ENCODE data around the gene CASR.

Gene CASR

DNA sequence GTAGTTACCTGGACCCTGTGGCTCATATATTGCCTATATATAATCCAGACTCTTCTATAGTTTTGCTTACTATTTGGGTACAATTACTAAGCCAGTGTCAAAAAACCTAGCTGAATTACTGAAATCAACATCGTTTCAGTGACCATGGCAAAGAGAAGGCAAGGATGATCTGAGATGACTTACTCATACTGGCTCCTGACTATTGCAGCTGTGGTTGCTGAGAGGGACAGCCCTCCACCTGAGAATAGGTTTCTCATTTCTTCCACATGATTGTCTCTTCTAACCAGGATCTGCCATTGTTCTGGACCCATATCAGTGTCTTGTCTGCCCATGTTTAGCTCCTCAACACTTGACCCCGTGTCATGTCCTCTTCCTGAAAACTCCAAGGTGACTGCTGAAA, 30.2 kb downstream of the CASR start:
- TF ChIP-seq, protein P1, sequence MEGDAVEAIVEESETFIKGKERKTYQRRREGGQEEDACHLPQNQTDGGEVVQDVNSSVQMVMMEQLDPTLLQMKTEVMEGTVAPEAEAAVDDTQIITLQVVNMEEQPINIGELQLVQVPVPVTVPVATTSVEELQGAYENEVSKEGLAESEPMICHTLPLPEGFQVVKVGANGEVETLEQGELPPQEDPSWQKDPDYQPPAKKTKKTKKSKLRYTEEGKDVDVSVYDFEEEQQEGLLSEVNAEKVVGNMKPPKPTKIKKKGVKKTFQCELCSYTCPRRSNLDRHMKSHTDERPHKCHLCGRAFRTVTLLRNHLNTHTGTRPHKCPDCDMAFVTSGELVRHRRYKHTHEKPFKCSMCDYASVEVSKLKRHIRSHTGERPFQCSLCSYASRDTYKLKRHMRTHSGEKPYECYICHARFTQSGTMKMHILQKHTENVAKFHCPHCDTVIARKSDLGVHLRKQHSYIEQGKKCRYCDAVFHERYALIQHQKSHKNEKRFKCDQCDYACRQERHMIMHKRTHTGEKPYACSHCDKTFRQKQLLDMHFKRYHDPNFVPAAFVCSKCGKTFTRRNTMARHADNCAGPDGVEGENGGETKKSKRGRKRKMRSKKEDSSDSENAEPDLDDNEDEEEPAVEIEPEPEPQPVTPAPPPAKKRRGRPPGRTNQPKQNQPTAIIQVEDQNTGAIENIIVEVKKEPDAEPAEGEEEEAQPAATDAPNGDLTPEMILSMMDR (IDR thresholded peaks at IDR 0.05; ENCODE audit: low read depth, low read length) = no peak
- DNase-seq (ENCODE audit: low read depth in 2 of 2) = no peak
- H3K4me3 ChIP-seq (replicated peaks in 1 of 2; ENCODE audit: low read depth in 2 of 2, low read length in 2 of 2) = no peak overlapping the region

DNA sequence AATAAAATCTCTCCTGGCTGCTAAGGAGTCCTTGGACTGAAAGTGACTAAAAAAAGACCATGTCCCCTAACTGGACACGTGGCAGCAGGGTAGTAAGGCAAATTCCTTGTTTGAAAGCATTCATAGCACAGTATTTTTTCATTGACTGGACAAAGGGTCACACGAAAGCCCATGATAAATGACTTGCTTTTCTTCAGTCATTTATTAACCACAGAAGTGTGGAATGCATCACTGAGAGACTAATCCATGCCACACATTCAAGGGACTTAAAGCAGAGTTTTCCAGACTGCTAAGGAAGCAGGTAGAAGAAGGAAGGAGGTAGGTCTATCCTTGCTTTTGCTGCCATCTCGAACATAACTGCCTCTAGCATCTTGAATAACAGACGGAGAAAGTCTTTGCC, 31.2 kb downstream of the CASR start:
- H3K4me3 ChIP-seq (replicated peaks in 1 of 2; ENCODE audit: low read depth in 2 of 2, low read length in 2 of 2) = no peak overlapping the region
- TF ChIP-seq, protein P1 (IDR thresholded peaks at IDR 0.05; ENCODE audit: low read depth, low read length) = no peak
- DNase-seq (ENCODE audit: low read depth in 2 of 2) = no peak

DNA sequence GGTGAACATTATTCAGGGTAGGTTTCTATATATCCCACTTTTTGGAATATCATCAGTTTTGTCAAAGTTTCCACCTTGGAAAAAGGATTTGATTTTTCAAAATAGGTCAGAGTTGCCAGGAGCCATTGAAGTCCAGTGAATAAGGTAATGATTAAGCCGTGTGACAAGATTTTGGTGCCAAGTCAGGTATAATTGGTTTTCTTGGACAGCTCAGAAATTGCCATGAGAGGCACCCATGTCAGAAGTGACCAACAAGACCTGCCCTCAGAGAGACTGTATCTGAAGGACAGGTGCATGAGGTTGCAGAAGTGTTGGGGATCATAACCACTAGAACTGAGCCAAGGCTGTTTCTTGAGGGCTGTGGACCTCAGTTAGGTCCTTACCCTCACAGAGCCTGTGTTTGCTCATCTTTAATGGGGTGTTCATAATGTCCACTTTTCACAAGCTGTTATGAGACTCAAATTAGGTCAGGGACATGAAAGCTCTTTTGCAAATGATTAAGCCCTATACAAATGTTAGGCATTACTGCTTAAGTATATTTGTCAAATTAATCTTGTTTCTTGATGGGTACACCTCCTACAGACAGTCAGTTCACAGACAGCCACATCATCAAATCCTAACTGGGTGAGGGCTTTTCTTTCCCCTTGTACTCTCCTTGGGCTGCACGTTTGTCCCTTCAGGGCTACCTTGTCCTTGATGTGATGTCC, 32.3 kb downstream of the CASR start:
- no peak for DNase-seq (ENCODE audit: low read depth in 2 of 2)
- TF ChIP-seq, protein P1 (IDR thresholded peaks at IDR 0.05; ENCODE audit: low read depth, low read length) = no peak

DNA sequence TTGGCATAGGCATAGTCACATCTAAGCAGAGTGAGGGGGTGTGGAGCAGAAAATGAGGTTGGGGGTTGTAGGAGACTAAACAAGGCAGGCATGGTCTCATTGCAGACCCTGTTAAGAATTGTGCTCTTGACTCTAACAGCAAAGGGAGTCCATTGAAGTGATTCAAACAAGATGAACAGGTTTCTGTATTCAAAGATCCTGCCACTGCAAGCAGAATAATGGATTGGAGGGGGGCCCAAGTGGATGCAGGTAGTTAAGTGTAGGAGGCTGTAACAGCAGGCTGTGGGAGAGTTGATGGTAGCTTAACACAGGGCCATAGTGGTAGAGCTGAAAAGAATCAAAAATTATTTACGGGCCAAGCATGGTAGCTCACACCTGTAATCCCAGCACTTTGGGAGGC, 34.4 kb downstream of the CASR start:
- no peak for DNase-seq (ENCODE audit: low read depth in 2 of 2)
- H3K4me3 ChIP-seq (replicated peaks in 1 of 2; ENCODE audit: low read depth in 2 of 2, low read length in 2 of 2) = no peak overlapping the region
- TF ChIP-seq, protein P1 (IDR thresholded peaks at IDR 0.05; ENCODE audit: low read depth, low read length) = no peak

More for the DNA sequence above, 32.3 kb downstream of the CASR start:
- H3K4me3 ChIP-seq (replicated peaks in 1 of 2; ENCODE audit: low read depth in 2 of 2, low read length in 2 of 2) = no peak overlapping the region

DNA sequence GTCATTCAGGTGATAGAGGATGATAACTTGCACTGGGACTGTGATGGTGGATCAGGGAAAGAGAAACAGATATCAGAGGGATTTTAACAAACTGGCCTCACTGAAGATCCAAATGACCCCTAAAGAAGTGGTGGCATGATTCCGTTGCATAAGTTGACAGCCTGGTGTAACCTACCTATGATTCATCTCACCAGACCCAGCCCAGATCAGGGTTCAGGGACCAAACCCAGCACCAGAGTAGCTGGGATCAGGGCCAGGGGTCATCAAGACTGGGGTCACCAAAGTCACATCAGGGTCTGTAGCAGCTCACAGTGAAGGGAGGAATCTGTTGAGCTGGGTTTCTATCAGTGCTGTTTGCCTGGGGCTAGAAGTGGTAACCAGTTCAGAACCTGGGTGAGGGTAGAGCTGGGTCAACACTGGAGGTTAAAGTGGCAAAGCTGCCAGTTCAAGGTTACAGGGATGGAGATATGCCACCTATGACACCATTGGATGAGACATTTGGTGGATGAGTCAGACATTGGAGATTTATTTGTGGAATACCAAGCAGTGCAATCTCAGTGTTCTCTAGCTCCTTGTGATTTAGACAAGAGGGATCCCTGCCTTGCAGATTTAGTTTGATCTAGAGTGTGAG, 35.9 kb downstream of the CASR start:
- H3K4me3 ChIP-seq (replicated peaks in 1 of 2; ENCODE audit: low read depth in 2 of 2, low read length in 2 of 2) = no peak overlapping the region
- TF ChIP-seq, protein P1 (IDR thresholded peaks at IDR 0.05; ENCODE audit: low read depth, low read length) = no peak
- no peak for DNase-seq (ENCODE audit: low read depth in 2 of 2)

DNA sequence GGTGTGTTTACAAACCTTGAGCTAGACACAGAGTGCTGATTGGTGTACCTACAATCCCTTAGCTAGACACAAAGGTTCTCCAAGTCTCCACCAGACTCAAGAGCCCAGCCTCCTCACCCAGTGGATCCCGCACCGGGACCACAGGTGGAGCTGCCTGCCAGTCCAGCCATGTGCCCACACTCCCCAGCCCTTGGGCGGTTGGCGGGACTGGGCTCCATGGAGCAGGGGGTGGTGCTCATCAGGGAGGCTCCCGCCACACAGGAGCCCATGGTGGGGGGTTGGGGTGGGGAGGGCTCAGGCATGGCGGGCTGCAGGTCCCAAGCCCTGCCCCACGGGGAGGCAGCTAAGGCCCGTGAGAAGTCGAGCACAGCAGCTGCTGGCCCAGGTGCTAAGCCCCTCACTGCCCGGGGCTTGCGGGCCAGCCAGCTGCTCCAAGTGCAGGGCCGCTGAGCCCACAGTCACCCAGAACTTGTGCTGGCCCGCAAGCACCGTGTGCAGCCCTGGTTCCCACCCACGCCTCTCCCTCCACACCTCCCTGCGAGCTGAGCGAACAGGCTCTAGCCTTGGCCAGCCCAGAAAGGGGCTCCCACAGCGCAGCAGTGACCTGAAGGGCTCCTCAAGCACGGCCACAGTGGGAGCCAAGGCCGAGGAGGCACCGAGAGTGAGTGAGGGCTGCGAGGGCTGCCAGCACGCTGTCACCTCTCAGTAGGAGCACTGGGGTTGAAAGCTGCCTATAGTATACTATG, 43.7 kb downstream of the CASR start:
- H3K4me3 ChIP-seq (replicated peaks in 1 of 2; ENCODE audit: low read depth in 2 of 2, low read length in 2 of 2) = no peak overlapping the region
- TF ChIP-seq, protein P1 (IDR thresholded peaks at IDR 0.05; ENCODE audit: low read depth, low read length) = no peak
- no peak for DNase-seq (ENCODE audit: low read depth in 2 of 2)

Measured in cardiac fibroblast (primary cell).